Chondrocyte (in vitro differentiated cells): ENCODE data around the gene GUCY2C. TPM values are rescaled to one million over a fixed set of nuclear protein-coding genes. Genes with fewer than 3 reads are reported as not detected.

ENCODE experiments used
- DNase-seq: peaks from one replicate; pipeline ENCODE4 v3.0.0; 2021; ENCODE audit warnings: mixed read lengths, low spot score
- H3K27ac Mint-ChIP-seq: one replicate; pipeline ENCODE4 v1.8.0; 2021; ENCODE audit warnings: mild to moderate bottlenecking, moderate library complexity, mixed read lengths; ENCODE audit not compliant: unreplicated experiment
- H3K27me3 Mint-ChIP-seq: 2 replicates; pipeline ENCODE4 v1.8.0; 2021; ENCODE audit warnings: low read depth, mixed read lengths
- H3K36me3 Mint-ChIP-seq: 2 replicates; pipeline ENCODE4 v1.8.0; 2021; ENCODE audit warnings: low read depth, mixed read lengths
- H3K4me1 Mint-ChIP-seq: 2 replicates; pipeline ENCODE4 v1.8.0; 2021; ENCODE audit warnings: low read depth, mild to moderate bottlenecking, mixed read lengths
- H3K4me3 Mint-ChIP-seq: one replicate; pipeline ENCODE4 v1.8.0; 2021; ENCODE audit warnings: mild to moderate bottlenecking, moderate library complexity, mixed read lengths; ENCODE audit not compliant: unreplicated experiment
- H3K9me3 Mint-ChIP-seq: 2 replicates; pipeline ENCODE4 v1.8.0; 2021; ENCODE audit warnings: low read depth, mixed read lengths
- total RNA-seq: library from RNA; stranded (reverse); gene quantifications from 3 replicates; pipeline ENCODE4 v1.2.1, GENCODE V29; 2021
- TF ChIP-seq, protein P1 (sequence below): fragments of 200-600 bp; sonication (generic); IDR thresholded peaks from 2 replicates; pipeline ENCODE4 v1.5.0; 2021; ENCODE audit warnings: antibody characterized with exemption, mild to moderate bottlenecking, moderate library complexity

GUCY2C gene
- total RNA-seq, 1 donor from 2014 or later, result not detected

DNA sequence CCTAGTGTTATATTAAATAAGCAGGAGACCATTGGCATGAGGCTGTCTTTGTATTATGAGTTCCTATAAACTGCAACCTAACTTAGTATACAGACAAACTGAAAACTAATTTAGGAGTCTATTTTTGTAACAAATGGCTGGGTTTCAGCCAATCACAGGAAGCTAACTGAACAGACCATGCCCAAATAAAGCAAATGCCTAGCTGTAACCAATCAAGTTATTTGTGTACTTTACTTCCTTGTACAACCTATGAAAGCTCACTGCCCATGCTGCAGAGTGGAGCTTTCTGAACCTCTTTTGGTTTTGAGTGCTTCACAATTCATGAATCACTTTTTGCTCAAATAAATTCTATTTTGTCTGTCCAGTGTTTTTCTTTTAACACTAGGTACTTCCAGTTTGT lies 41.6 kb downstream of the GUCY2C start:
- Mint-ChIP-seq H3K9me3 (no peaks in the 10 kb centered on the region), H3K27me3 (no peaks in the 10 kb centered on the region)

DNA sequence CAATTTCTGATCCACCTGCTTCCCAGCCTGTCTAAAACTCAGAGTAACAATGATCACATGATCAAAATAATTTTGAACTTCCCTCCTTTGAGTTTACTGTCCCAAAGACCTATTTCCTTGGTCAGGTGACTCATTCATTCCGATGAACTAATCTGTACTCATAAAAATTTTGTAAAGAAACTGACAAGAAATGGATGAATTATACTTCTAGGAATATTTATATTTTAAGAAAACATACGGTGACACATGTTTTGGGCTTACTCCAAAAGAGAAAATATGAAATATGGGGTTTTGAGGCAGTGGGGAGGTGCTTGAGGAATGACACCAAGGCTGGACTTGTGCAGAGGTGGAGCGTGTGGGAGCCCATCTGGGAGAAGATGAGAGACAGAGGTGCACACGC lies 42.0 kb downstream of the GUCY2C start:
- Mint-ChIP-seq H3K27me3 (no peaks in the 10 kb centered on the region), H3K4me3 (no peak overlapping the region), H3K27ac (no peak overlapping the region), H3K4me1 (peaks cover 5% of the 10 kb centered on the region), H3K9me3 (no peaks in the 10 kb centered on the region), H3K36me3 (no peaks in the 10 kb centered on the region)
- DNase-seq, result no peak
- TF ChIP-seq, protein P1, sequence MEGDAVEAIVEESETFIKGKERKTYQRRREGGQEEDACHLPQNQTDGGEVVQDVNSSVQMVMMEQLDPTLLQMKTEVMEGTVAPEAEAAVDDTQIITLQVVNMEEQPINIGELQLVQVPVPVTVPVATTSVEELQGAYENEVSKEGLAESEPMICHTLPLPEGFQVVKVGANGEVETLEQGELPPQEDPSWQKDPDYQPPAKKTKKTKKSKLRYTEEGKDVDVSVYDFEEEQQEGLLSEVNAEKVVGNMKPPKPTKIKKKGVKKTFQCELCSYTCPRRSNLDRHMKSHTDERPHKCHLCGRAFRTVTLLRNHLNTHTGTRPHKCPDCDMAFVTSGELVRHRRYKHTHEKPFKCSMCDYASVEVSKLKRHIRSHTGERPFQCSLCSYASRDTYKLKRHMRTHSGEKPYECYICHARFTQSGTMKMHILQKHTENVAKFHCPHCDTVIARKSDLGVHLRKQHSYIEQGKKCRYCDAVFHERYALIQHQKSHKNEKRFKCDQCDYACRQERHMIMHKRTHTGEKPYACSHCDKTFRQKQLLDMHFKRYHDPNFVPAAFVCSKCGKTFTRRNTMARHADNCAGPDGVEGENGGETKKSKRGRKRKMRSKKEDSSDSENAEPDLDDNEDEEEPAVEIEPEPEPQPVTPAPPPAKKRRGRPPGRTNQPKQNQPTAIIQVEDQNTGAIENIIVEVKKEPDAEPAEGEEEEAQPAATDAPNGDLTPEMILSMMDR, result no peak

More for the DNA sequence above, 41.6 kb downstream of the GUCY2C start:
- Mint-ChIP-seq H3K36me3 (no peaks in the 10 kb centered on the region), H3K4me3 (no peak overlapping the region), H3K4me1 (peaks cover 5% of the 10 kb centered on the region), H3K27ac (no peak overlapping the region)
- no peak for DNase-seq
- TF ChIP-seq, protein P1, result no peak

DNA sequence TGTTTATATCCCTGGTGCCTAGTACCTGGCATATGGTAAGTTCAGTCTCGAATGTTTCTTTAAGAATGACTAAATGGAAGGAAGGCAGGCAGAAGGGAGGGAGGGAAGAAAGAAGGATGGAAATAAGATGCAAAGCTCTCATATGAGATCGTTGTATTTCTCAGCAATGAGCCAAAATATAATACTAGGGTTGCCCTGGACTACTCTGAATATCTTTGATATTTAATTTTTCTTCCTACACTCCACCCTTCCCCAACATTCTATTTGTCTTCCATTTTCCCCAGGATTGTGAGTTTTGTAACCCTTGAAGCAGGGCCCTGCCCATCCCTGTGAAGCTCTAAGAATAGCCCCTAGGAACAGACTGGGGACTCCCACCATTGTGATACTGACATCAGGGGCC lies 43.9 kb downstream of the GUCY2C start:
- no peaks in the 10 kb centered on the region for H3K36me3 Mint-ChIP-seq
- no peaks in the 10 kb centered on the region for H3K27me3 Mint-ChIP-seq
- H3K9me3 Mint-ChIP-seq, result no peaks in the 10 kb centered on the region
- H3K4me3 Mint-ChIP-seq, result no peak overlapping the region
- no peak overlapping the region for H3K27ac Mint-ChIP-seq
- peaks cover 5% of the 10 kb centered on the region for H3K4me1 Mint-ChIP-seq
- no peak for DNase-seq
- TF ChIP-seq, protein P1, result no peak

DNA sequence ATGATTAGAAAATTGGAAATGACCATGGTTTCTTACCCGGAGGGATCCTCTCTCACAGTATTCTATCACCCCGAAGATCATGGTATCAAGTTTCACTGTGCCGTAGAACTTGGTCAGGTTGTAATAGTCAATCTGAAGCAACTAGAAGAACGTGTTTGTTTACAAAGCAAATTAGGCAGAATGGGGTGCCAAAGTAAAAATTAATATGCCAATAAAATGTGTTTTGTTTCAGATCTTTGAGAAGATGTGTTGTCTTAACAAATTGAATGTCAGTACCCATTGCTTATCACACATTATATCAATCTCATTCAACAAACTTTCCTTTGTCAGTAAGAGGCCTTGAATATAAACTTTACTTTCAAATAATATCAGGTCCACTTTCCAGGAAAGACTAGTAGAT lies 45.0 kb downstream of the GUCY2C start:
- DNase-seq, result no peak
- Mint-ChIP-seq H3K9me3 (no peaks in the 10 kb centered on the region), H3K4me3 (no peak overlapping the region), H3K4me1 (peaks cover 5% of the 10 kb centered on the region), H3K36me3 (no peaks in the 10 kb centered on the region), H3K27ac (no peak overlapping the region), H3K27me3 (no peaks in the 10 kb centered on the region)
- TF ChIP-seq, protein P1, result no peak

DNA sequence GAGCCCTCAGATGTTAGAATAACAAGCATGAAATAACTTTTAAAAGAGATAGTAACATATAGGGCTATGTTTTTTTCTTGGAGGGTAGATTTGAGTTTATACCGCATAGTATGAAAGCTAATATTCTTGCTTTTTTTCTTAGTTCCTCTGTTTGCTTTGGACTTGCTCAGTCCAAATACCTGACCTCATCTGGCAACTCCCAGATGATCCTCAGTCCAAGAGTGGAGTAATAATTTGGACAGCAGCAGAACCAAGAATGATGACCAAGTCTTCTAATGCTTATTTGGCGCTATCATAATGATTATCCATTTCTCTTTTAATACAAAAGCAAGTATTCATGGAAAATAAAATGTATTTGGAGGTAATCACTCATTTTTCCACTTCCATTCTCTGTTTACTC lies 45.6 kb downstream of the GUCY2C start:
- Mint-ChIP-seq H3K27ac (no peak overlapping the region), H3K4me1 (peaks cover 5% of the 10 kb centered on the region), H3K36me3 (no peaks in the 10 kb centered on the region), H3K4me3 (no peak overlapping the region), H3K9me3 (no peaks in the 10 kb centered on the region), H3K27me3 (no peaks in the 10 kb centered on the region)
- TF ChIP-seq, protein P1, result no peak
- no peak for DNase-seq
